GM06990 (cell line): ENCODE results near the gene THADA.

ENCODE experiments used
- DNase-seq: peaks from one replicate; pipeline ENCODE4 v3.0.0-alpha.2; 2011; ENCODE audit not compliant: insufficient read length; ENCODE audit errors: extremely low read depth
- H3K27me3 ChIP-seq: replicated peaks from 2 replicates; pipeline ENCODE4 v1.6.0; 2011; ENCODE audit warnings: low read length; ENCODE audit not compliant: control insufficient read depth, insufficient read depth
- H3K36me3 ChIP-seq: 2 replicates; pipeline ENCODE4 v1.5.1; 2011; ENCODE audit warnings: low read length; ENCODE audit not compliant: control insufficient read depth, insufficient read depth
- H3K4me3 ChIP-seq: replicated peaks from 2 replicates; pipeline ENCODE4 v1.5.1; 2011; ENCODE audit warnings: low read depth, mild to moderate bottlenecking, control low read depth, low read length
- TF ChIP-seq, protein P1 (sequence below): IDR thresholded peaks from 2 replicates; pipeline ENCODE4 v1.5.1; 2011; ENCODE audit warnings: low read length, control low read depth, mild to moderate bottlenecking, inconsistent platforms; ENCODE audit not compliant: insufficient read depth, poor library complexity, severe bottlenecking

The THADA gene

DNA sequence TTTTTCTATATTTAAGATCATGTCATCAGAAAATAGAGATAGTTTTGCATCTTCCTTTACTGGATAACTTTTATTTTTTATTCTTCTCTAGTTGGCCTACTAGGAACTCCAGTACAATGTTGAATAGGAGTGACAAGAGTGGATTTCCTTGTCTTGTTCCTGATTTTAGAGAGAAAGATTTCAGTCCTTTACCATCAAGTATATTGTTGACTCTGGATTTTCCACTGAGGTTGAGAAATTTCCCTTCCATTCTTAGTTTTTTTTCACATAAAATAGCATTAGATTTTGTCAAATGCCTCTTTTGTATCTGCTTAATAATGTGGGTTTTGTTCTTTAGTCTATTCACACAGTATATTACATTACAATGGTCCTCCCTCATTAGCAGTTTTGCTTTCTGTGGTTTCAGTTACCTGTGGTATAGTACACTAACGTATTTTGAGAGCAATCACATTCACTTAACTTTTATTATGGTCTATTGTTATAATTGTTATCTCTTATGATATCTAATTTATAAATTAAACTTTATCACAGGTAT lies 105.5 kb downstream of the THADA start:
- DNase-seq: no peak
- H3K4me3 ChIP-seq: no peak overlapping the region
- no peaks in the 10 kb centered on the region for H3K27me3 ChIP-seq
- no peaks in the 10 kb centered on the region for H3K36me3 ChIP-seq
- TF ChIP-seq, protein P1, sequence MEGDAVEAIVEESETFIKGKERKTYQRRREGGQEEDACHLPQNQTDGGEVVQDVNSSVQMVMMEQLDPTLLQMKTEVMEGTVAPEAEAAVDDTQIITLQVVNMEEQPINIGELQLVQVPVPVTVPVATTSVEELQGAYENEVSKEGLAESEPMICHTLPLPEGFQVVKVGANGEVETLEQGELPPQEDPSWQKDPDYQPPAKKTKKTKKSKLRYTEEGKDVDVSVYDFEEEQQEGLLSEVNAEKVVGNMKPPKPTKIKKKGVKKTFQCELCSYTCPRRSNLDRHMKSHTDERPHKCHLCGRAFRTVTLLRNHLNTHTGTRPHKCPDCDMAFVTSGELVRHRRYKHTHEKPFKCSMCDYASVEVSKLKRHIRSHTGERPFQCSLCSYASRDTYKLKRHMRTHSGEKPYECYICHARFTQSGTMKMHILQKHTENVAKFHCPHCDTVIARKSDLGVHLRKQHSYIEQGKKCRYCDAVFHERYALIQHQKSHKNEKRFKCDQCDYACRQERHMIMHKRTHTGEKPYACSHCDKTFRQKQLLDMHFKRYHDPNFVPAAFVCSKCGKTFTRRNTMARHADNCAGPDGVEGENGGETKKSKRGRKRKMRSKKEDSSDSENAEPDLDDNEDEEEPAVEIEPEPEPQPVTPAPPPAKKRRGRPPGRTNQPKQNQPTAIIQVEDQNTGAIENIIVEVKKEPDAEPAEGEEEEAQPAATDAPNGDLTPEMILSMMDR: no peak

DNA sequence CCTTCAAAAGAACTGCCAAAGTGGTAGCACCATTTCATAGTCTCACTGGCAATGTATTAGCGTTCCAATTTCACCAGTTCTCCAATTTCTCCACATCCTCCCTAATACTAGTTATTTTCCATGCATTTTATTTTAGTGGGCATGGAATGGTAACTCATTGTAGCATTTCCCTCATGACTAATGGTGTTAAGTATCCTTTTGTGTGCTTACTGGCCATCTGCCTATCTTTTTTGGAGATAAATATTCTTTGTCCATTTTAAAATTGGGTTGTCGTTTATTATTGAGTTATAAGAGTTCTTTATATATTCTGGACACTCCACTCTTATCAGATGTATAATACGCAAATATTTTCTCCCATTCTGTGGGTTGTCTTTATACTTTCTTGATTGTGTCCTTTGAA lies 107.1 kb downstream of the THADA start:
- TF ChIP-seq, protein P1: no peak
- Histone ChIP-seq H3K4me3 (no peak overlapping the region), H3K27me3 (no peaks in the 10 kb centered on the region), H3K36me3 (no peaks in the 10 kb centered on the region)
- DNase-seq: no peak

DNA sequence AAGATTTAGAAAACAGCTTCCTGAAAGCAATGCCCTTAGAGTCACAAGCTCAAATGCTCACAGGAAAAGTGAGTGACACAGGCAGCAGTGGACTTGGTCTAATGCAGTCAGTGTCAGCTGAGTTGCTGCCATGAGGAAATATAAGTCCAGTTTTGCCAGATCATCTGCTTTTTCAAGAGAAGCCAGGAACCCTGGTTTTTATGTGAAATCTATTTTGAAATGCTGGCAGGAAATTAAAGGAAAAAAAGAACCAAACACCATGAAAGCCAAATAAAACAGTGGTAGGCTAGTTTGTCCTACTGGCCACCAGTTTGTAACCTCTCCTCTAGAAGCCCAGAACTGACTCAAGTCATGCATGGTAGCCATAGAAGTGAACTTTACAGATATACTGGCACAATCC lies 109.2 kb downstream of the THADA start:
- Histone ChIP-seq H3K27me3 (no peaks in the 10 kb centered on the region), H3K36me3 (no peaks in the 10 kb centered on the region), H3K4me3 (no peak overlapping the region)
- TF ChIP-seq, protein P1: no peak
- no peak for DNase-seq

DNA sequence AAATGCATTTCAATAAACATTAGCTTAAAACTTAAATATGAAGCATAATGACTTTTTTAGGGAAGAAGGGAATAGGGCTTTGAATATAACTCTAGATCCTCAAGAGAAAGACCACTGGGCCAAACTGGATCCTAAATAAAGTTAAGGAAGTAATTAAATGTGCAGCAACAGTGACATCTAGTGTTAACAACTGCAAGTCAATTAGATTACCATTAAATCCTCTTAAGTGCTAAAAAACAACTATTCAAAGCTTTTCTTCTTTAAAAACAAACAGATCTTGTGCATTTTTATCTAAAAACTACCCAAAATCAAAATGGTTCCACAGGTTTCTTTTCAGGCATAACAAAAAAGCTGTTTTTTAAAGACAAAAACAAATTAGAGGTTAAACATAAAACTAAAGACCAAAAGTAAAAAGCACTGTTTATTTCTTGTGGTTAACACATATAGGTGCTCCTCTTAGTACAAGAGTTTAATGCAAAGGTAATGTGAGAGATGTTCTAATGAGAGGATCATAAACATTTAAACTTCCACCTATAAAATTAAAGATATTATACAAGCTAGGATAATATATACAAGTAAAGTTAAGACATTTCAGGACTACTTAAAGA lies 111.4 kb downstream of the THADA start:
- TF ChIP-seq, protein P1: peak; percentile 45
- Histone ChIP-seq H3K36me3 (no peaks in the 10 kb centered on the region), H3K27me3 (no peaks in the 10 kb centered on the region), H3K4me3 (no peak overlapping the region)
- DNase-seq: peak; percentile 26

DNA sequence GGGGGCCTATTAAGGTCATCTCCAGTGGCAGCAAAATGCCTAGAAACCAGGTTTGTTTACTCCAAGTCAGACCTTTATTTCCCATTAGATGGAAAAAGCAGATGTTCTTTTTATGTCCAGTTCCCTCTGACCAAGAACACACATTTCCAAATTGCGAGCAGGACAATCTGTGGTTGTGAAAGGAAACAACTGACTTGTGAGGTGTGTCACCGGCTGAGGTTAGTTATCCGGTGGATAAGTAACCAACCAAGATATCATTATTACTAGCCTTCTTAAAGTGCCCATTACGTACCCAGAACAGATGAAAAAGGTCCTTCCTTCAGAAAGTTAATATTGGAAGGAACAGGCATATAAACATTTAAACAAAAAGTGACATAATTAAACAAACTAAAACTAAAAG lies 112.9 kb downstream of the THADA start:
- TF ChIP-seq, protein P1: no peak
- DNase-seq: peak; percentile 59
- Histone ChIP-seq H3K36me3 (no peaks in the 10 kb centered on the region), H3K4me3 (no peak overlapping the region), H3K27me3 (no peaks in the 10 kb centered on the region)

DNA sequence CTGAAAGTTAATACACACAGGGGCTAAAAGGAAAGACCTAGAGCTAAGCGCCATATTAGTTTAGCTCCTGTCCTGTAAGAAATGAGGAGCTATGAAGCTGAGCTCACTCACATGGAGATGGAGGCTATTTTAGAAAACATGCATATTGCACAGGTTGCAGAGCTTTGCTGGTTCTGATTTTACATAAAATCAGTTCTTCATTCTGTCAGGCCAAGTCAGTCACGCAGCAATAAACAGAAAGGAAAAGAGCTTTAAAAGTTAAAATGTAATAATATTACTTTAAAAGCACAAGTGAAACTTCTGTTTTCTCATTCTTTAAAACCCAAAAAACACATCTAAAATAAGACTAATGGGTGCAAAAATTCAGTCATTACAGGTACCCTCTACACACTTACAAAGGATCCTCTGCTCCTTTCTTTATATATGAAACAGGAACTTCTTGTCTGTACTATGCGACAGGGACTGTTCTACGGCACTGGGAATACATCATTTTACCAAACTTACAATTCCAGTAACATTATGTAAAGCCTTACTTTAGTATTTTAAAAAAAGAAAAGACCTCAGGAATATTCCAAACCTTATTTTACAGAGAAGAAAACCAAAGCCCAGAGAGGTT lies 113.8 kb downstream of the THADA start:
- no peak overlapping the region; the same call in 1 of the 2 replicates for H3K4me3 ChIP-seq
- no peaks in the 10 kb centered on the region for H3K36me3 ChIP-seq
- TF ChIP-seq, protein P1: no peak
- H3K27me3 ChIP-seq: no peaks in the 10 kb centered on the region
- DNase-seq: peak; percentile 56
